Transverse colon (tissue), 4 donors: ENCODE results near the gene CTAG1B.

Experiments
- EP300 ChIP-seq: sonication (generic); formaldehyde crosslinking; IDR thresholded peaks from one replicate; pipeline ENCODE4 v1.6.1; 2017; ENCODE audit warnings: antibody characterized with exemption, low read depth
- POLR2A ChIP-seq: fragments of 450-650 bp; IDR thresholded peaks from one replicate; pipeline ENCODE4 v1.6.1; 2016; ENCODE audit warnings: antibody characterized with exemption, mild to moderate bottlenecking, moderate library complexity
- POLR2AphosphoS5 ChIP-seq, 3 donors: sonication (generic); formaldehyde crosslinking; IDR thresholded peaks; one replicate each; pipeline ENCODE4 v1.6.1; 2016; ENCODE audit warnings: antibody characterized with exemption in 3 of 3
- TF ChIP-seq, protein P1 (sequence below), 5 experiments: fragments of 200-600 bp in 3 of 5; fragments of 450-650 bp in 2 of 5; sonication (generic) in 3 of 5; IDR thresholded peaks; 1 replicate in 2 of 5; 2 replicates in 3 of 5; pipeline ENCODE4 v1.5.1; 2016 to 2017; ENCODE audit warnings: antibody characterized with exemption in 5 of 5, inconsistent platforms in 3 of 5, mild to moderate bottlenecking in 2 of 5, moderate library complexity in 1 of 5

DNA sequence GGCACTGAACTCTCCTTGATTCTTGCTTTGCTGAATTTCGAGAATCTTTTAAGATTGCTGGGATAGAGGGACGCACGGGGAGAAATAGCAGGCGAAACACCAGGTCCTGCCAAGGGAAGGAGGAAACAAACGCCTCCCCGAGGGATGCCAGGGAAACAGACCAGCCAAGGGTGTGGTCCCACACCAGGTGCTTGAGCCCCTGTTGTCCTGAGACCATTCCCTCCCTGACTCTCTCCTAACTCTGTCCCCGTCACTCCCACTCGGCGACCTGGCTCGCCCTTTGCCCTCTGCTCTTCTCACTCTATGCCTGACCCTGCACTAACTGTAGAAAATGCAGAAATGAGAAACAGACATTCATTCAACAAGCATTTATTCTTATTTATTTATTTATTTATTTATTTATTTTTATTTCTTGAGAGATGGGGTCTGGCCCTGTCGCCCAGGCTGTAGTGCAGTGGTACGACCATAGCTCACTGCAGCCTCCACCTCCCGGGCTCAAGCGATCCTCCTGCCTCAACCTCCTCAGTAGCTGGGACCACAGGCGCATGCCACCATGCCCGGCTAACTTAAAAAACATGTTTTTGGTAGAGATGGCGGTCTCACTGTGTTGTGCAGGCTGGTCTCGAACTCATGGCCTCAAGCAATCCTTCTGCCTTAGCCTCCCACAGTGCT is 16.2 kb downstream of the CTAG1B start:
- TF ChIP-seq EP300 (no peak), POLR2AphosphoS5 (IDR thresholded peaks at IDR 0.05) (no peak), POLR2A (no peak)
- TF ChIP-seq, protein P1, sequence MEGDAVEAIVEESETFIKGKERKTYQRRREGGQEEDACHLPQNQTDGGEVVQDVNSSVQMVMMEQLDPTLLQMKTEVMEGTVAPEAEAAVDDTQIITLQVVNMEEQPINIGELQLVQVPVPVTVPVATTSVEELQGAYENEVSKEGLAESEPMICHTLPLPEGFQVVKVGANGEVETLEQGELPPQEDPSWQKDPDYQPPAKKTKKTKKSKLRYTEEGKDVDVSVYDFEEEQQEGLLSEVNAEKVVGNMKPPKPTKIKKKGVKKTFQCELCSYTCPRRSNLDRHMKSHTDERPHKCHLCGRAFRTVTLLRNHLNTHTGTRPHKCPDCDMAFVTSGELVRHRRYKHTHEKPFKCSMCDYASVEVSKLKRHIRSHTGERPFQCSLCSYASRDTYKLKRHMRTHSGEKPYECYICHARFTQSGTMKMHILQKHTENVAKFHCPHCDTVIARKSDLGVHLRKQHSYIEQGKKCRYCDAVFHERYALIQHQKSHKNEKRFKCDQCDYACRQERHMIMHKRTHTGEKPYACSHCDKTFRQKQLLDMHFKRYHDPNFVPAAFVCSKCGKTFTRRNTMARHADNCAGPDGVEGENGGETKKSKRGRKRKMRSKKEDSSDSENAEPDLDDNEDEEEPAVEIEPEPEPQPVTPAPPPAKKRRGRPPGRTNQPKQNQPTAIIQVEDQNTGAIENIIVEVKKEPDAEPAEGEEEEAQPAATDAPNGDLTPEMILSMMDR (IDR thresholded peaks at IDR 0.05): no peak
